ENCODE measurements around the gene PCYOX1L. TPM values are rescaled to one million over a fixed set of nuclear protein-coding genes. Genes with fewer than 3 reads are reported as not detected.
A peak's percentile ranks its signal among the peaks of the same experiment; 100 is the strongest.

PCYOX1L gene
- total RNA-seq, 1 experiment from 2014 or later, result 13.1 TPM

DNA sequence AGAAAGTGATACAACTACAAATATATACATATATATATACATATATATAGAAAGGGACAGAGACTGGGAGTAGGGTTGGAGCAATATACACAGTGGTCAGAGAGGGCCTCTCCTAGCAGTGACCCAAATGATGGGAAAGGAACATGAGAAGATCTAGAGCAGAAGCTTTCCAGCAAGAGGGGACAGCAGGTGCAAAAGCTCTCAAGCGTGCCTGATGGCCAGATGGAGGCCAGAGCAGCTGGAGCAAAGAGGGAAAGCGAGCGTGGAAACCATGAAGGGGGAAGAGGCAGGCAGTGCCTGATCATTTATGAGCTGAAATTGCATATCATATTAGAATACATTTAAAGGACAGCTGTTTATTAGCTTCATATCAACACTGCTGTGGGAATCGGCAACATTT is 20.1 kb upstream of the PCYOX1L start:
- DNase-seq (ENCODE audit: low read depth), result no peak

DNA sequence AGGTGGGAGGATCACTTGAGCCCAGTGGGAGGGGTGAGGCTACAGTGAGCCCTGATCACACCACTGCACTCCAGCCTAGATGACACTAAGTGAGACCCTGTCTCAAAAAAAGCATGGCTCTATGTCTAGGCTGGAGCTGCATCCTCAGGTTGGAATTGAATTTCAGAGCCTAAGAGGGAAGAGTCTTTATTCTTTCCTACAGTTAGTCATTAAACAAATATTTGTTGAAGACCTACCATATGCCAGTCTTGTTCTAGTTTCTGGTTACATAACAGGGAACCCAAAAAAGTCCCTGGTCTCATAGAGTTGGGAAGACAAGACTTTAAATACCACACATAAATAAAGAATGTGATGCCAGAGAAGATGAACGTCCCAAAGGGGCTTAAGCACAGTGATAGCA is 19.5 kb upstream of the PCYOX1L start:
- DNase-seq (ENCODE audit: low read depth), result no peak

DNA sequence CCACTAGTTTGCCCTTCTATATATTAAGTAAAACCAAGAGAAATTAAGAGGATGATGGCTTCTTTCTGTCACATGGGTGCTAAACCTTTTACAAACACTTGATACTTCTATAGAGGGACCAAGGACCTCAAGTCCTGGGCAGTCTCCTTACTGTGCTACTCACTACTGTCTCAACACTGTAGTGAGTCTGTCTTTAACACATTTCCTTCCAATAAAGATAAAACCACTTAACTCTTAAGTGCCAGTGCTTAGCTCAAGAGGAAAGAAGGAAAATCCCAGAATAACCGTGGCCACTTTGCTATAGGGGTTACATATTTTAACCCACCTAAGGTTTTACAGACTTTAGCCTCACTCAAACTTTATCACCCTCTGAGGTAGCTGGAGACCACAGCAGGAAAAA is 16.9 kb upstream of the PCYOX1L start:
- DNase-seq (ENCODE audit: low read depth), result no peak

DNA sequence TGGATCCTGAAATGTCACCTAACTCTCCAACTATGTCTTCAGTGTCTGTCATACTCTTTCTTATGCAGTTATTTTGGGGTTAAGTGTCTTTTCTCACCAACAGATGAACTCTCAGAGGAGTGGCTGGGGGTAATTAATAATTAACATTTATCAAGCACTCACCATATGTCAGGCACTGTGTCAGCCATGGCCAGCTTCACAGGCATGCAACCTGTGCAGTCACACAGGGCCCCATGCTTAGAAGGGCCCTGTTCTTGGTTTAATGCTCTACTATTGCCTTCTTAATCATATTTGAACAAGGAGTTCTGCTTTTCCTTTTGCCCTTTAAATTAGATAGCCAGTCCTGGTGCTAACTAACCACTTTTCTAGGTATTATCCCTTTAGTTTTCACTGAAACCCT is 16.0 kb upstream of the PCYOX1L start:
- DNase-seq (ENCODE audit: low read depth), result no peak

DNA sequence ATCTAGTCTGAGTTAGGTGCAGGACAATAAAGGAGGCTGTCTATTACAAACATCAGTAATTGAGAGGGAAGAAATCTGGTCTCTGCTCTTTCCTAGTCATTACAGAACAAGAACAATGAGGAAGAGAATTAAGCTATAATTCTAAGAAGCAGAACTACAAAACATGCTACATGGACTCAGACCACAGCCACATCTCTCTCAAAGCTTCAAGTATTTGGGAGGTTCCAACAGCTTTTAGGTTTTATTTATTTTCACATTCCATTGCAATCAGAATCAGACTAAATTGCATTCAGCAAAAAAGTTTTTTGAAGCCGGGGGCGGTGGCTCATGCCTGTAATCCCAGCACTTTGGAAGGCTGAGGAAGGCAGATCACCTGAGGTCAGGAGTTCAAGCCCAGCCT is 13.7 kb upstream of the PCYOX1L start:
- DNase-seq (ENCODE audit: low read depth), result no peak

DNA sequence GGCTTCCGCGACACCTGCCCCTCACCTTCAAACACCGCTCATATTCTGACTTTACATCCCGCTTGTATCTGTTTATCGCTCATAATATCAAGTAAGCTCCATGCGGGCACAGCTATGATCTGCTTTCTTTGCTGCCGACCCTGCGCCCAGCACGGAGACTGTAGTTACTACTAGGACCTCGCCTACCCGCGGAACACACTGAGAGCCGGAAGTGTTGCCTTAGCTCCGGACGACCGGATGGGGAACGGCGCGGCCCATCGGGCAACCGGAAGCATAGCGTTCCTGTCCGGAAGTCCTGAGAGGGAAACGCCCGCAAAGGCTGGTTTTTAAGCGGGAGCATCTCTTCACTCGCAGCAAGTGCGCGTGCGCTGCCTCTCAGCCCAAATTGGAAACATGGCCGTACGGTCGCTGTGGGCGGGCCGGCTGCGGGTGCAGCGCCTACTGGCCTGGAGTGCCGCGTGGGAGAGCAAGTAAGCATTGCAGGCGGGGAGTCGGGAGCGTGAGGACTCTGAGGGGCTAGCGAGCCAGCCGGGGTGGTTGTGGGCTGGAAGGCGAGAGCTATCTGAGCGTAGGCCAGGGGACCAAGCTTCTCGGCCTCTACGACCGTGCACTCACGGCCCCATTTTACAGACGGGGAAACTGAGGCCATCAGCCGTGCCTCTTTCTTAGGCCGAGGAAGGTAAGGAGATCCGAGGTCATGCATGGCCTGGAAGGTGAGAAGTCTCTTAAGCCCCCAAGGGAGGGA is 12.5 kb upstream of the PCYOX1L start, which contains the start of gene GRPEL2:
GRPEL2 (plus strand) TSS at position 353 of the 745 bp plus-strand sequence; CDS start at position 394, 41 bp downstream.
- DNase-seq (ENCODE audit: low read depth), result peak; percentile 99

DNA sequence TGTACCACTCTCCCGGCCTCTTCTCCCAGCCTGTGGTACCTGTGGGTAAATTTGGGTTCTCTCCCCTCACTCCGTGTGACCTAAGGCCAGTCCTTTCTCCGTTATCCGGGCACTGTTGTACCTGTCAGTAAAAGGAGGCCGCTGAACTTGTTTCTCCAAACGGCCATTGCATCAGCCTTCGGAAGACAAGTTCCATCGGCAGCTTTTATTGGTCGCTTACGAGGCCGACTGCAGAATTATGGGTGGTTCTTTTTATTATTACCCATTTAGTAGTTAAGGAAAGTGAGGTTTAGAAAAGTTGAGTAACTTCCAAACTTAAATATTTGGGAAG is 12.0 kb upstream of the PCYOX1L start:
- DNase-seq (ENCODE audit: low read depth), result peak; percentile 12

DNA sequence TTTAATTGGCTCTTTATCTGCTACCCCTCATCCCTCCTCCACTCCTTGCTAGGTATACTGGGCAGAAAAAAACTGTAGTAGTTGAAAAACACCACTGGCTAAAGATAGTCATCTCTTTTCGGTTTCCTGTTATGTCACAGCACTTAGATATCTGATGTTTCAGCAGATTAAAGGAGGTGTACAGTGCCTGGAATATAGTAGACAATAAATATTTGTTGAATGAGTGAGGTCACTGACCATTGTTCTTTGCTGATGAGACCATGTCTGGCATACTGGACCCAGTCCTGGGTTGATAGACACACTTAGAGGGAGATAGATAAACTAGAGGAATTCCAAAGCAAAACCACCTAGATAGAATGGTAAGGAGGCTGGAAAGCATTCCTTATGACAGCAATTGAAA is 9.3 kb upstream of the PCYOX1L start:
- DNase-seq (ENCODE audit: low read depth), result no peak

DNA sequence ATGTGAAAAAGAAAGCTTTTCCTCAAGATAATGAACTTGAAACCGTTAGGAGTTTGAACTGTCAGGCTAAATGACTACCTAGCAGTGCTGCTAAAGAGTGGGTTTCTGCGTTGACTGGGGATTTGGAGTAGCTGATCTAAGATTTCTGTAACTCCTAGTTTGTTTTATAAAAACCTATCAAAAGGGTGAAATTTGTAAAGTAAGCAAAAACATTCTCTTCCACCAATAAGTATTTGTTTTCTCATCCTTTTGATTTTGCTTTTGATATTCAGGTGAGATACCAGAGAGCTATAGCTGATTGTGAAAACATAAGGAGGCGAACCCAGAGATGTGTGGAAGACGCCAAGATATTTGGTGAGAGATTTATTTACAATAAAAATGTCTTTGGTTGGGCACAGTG is 8.5 kb upstream of the PCYOX1L start:
- DNase-seq (ENCODE audit: low read depth), result no peak

DNA sequence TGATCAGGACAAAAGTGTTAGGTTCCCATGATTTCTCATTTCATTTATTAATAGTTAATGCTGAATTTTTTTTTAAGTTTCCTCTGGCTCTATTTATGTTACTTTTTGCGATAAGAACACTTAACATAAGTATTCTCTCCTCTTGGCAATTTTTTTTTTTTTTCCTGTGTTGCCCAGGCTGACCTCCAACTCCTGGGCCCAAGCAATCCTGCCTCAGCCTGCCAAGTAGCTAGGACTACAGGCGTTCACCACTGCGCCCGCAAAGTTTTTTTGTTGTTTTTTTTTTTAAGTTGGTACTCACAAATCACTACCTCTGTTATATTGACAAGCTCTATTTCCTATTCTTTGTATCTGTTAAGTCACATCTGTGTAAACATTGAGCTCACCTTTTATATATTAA is 5.7 kb upstream of the PCYOX1L start:
- DNase-seq (ENCODE audit: low read depth), result no peak

DNA sequence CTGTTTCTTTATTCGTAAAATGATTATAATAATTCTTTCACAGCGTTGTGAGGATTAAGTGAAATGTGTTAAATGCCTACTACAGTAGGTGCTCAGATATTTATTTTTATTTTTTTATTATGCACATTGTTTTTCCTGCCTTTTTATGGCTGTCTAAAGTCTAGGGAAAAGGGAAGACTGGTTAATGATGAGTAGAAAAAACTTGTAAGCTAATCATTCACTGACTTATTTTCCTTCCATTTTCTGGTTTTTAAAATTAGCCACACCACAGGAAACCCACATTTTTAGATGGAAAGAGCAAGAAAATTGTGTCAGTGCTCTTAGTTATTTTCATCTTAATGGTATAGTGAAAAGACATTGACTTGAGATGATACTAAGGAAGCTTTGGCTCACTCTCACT is 3.9 kb upstream of the PCYOX1L start:
- no peak for DNase-seq (ENCODE audit: low read depth)

DNA sequence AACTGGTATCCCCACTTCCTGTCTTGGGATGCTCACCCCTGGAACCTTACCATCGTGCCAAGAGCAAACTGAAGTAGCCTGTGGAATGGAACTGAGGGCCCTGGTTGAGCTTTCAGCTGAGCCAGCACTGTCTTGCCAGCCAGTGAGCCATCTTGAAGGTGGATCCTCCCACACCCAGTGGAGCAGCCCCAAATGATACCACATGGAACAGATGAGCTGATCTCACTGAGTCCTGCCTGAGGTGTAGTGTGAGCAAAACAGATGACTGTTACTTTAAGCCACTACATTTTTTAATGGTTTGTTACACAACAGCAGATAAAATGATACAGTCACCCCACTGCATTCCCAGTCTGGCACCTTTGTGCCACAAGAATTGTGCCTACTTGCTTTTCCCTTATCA is 2.2 kb upstream of the PCYOX1L start:
- DNase-seq (ENCODE audit: low read depth), result no peak

DNA sequence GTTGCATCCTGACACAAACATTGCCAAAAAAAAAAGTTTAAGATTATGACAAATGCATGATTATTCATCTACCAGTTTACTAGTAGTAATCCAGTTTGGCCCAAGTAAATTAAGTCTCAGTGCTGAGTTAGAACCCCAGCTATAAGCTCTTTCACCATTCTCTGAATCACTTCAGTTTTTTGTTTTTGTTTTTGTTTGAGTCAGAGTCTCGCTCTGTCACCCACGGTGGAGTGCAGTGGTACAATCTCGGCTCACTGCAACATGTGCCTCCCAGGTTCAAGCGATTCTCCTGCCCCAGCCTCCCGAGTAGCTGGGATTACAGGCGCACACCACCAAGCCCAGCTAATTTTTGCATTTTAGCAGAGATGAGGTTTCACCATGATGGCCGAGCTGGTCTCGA is 1.5 kb upstream of the PCYOX1L start:
- DNase-seq (ENCODE audit: low read depth), result no peak

DNA sequence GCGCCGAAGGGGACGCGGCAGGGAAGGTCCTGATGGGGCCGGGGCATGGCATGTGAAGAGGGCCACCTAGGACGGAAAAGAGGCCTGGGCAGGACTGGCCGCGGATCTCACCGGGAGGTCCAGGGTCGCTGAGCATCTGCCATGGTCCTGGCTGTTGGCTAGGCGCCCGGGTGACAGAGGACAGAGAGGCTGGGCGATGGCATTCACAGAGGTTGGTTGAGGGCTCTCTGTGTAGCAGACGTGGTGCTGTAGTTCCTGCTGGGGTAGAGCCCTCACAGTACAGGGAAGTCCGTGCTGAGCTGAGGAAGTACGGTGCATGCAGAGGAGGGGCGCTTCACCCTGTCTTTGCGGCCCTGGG is 427 bp downstream of the PCYOX1L start:
- peak; percentile 26 for DNase-seq (ENCODE audit: low read depth)

DNA sequence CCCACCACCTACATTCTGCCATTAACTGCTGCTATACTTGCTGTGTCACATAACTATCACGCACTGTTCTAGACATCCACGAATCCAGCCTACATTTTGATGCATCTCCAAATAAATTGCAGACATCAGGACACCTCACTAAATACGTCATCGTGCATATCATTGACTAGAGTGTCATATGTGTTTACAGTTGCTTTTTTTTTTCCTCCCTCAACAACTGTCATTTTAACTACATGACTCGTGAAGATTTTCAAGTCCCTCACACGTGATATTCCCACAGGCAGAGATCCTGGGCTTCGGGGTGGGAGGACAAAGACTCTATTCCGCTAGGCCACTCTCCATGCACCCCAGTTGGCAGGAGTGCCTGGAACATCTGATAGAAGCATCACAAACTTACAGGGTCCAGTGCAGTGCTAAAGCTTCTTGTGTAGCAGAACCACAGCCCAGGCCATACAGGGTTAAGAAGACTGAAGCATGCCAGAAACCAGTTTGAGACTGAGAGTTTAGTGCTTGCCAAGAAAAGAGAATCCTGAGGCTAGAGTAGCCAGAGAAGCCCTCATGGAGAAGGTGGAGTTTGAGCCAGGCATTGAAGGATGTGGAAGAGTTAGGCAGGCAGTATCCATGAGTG is 1.1 kb downstream of the PCYOX1L start:
- DNase-seq (ENCODE audit: low read depth), result no peak

DNA sequence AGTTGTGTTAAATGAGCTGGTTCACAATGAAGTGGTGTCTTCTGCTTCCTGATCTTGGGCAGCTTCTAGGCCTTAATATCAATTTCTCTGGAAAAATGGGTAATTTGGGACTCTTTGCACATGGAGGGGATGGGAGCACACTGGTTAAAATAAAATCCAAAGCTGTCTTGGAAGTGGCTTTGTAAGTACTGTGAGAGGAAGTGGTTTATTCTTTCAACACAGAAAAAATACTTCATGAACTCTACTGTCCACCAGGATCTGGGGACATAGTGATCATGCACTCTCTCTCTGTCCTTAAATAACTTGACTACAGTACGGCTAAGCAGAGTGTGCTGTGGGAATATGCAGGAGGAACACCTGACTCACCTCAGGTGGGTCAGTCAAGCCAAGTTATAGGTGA is 2.4 kb downstream of the PCYOX1L start:
- no peak for DNase-seq (ENCODE audit: low read depth)

DNA sequence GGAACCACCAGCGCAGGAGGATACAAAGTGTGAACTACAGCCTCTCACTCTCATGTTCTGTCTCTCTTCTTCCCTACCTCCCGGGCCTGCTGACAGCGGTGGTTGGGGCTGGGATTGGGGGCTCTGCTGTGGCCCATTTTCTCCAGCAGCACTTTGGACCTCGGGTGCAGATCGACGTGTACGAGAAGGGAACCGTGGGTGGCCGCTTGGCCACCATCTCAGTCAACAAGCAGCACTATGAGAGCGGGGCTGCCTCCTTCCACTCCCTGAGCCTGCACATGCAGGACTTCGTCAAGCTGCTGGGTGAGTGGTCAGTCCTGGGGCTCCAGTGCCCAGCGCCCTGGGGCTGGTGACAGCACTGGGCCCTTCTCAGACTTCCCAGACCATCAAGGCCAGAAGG is 4.7 kb downstream of the PCYOX1L start:
- no peak for DNase-seq (ENCODE audit: low read depth)

DNA sequence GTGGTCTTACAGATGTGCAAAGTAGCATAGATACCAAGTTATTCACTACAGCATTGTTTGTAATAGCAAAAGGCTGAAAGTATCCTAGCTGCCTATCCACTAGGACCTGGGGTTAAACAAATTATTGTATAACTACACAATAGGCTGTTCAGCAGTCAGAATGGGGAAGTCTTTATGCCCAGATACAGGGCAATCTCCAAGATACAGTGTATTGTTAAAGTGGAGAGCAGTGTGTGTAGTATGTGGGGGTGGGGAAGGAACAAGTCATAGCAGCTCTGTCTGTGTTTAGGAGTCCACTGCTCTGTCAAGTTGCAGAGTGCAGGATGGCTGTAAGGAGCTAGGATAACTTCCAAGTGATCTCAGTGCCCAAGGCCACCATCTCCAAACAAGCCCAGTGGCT is 5.5 kb downstream of the PCYOX1L start:
- DNase-seq (ENCODE audit: low read depth), result no peak

DNA sequence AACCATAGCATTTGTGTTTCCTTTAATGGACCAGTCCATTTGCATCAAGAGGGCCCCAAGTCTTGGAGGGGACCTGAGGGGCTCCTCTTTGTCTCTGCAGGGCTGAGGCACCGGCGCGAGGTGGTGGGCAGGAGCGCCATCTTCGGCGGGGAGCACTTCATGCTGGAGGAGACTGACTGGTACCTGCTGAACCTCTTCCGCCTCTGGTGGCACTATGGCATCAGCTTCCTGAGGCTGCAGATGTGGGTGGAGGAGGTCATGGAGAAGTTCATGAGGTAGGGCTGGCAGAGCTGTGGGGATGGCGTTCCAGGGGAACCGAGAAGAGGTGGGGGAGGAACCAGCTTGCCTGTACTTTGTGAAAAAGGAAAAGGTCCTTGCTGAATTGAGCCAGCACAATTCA is 6.1 kb downstream of the PCYOX1L start:
- no peak for DNase-seq (ENCODE audit: low read depth)

DNA sequence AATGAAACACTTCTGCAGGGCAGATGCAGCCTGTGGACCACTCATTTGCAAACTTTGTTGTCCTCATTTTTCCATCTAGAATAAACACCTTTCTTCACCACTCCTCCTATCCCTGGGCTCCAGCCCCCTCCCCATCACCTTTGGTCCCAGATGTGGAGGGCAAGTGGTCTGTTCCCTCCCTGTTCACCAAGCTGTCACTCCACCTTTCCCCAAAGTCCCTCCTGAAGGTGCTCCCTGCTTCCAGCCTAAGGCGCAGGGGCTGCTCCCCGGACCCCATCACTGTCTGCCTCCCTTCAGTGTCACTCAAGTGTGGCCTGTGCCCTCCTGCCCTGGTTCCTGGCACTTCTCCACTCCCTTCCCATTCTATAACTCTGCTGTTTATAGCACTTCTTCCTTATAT is 6.9 kb downstream of the PCYOX1L start:
- no peak for DNase-seq (ENCODE audit: low read depth)

DNA sequence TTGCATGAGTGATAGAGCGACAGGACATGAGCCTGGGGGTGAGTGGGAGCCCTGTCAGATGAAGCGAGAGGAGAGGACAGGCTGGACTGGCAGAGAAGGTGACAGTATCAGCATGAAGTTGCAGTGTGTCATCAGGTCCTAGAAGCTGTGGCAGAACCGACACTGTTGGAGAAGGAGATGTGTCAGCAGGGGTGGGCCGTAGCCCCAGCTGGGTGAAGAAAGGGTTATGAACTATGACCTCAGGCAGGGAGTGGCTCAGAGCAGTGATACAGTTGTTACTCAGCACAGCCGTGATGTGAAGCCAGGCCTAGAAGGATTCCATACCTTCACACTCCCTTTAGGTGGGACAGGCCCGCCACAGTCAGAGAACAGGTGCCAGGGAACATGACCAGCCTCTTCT is 7.6 kb downstream of the PCYOX1L start:
- DNase-seq (ENCODE audit: low read depth), result no peak

DNA sequence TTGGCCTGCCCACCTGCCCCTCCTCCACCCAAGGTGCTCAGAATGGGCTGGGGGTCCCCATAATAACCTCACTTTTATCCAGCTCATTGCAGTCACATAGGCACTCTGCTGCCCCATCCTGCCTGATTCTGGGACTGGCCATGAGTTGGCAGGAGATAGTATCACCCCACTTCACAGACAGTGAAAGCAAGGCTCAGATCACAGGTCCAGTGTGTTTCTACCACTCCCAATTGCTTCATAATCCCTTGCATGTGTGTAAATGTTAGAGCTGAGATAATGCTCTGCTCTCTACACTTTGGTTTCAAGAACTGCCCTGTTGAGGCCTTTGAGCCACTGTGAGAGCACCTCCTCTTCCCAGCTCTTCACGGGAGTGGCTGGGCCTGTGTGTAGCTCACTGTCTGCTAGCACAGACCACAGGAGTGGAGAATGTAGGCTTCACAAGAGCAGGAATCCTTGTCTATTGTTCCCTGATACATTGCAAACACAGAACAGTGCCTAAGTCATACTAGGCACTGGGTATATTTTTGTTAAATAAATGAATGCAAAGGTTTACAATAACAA is 8.4 kb downstream of the PCYOX1L start:
- no peak for DNase-seq (ENCODE audit: low read depth)

DNA sequence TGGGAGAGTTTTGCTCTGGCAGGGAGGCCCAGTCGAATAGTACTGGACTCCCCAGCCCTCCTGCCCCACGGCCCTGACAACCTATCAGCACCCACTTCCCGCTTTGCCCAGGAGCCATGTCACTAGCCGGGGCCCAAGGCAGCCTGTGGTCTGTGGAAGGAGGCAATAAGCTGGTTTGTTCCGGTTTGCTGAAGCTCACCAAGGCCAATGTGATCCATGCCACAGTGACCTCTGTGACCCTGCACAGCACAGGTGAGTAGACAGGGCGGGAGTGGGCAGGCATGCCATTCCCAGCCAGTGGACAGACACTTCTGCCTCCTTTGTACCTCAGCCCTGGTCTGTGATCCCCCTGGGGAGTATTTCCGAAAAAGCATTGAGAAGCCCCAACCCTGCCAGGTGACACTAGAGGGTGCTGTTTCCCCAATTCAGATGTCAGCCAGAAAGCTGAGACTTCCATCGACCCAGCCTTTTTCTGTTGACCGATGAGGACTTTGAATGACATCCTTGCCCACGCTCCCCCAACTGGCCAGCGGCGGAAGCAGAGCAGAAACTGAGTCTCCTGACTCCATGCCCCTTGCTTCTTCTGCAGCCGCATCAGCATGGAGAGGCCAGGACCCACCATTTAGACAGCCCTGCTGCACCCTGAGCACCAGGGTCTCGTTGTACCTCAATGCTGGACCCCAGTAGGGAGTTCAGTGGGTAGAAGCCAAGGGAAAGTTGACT is 9.6 kb downstream of the PCYOX1L start:
- peak; percentile 69 for DNase-seq (ENCODE audit: low read depth)

Data from Daoy (cell line).